PC-9 (cell line): ENCODE measurements around the gene SRPK2.
"Not testable (repeated sequence)": the region's sequence is repeated elsewhere in the genome, so short reads cannot be mapped to it uniquely, and the experiment has no call there.

Source experiments
- EZH2 ChIP-seq: fragments of 200-600 bp; sonication (generic); IDR thresholded peaks from 2 replicates; pipeline ENCODE4 v1.8.0; 2017; ENCODE audit warnings: antibody characterized with exemption, low read depth
- TF ChIP-seq, protein P1 (sequence below): fragments of 200-600 bp; sonication (generic); conservative IDR thresholded peaks from 2 replicates; pipeline ENCODE4 v1.6.1; 2017; ENCODE audit warnings: mixed run types, antibody characterized with exemption, mild to moderate bottlenecking, moderate library complexity

DNA sequence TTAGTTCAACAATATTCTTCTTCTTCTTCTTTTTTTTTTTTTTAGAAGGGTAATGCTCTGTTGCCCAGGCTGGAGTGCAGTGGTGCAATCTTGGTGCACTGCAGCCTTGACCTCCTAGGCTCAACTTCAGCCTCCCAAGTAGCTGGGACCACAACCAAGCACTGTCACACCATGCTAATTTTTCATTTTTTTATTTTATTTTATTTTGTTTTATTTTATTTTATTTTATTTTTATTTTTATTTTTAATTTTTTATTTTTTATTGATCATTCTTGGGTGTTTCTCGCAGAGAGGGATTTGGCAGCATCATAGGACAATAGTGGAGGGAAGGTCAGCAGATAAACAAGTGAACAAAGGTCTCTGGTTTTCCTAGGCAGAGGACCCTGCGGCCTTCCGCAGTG lies 21.1 kb upstream of the SRPK2 start:
- TF ChIP-seq, protein P1, sequence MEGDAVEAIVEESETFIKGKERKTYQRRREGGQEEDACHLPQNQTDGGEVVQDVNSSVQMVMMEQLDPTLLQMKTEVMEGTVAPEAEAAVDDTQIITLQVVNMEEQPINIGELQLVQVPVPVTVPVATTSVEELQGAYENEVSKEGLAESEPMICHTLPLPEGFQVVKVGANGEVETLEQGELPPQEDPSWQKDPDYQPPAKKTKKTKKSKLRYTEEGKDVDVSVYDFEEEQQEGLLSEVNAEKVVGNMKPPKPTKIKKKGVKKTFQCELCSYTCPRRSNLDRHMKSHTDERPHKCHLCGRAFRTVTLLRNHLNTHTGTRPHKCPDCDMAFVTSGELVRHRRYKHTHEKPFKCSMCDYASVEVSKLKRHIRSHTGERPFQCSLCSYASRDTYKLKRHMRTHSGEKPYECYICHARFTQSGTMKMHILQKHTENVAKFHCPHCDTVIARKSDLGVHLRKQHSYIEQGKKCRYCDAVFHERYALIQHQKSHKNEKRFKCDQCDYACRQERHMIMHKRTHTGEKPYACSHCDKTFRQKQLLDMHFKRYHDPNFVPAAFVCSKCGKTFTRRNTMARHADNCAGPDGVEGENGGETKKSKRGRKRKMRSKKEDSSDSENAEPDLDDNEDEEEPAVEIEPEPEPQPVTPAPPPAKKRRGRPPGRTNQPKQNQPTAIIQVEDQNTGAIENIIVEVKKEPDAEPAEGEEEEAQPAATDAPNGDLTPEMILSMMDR, result not testable (repeated sequence)
- not testable (repeated sequence) for TF ChIP-seq EZH2
